Right lung (tissue), 10 donors: ENCODE measurements around the gene ZFP62. TPM values are rescaled to one million over a fixed set of nuclear protein-coding genes. Genes with fewer than 3 reads are reported as not detected.
"Not testable (repeated sequence)": the region's sequence is repeated elsewhere in the genome, so short reads cannot be mapped to it uniquely, and the experiment has no call there.

Source experiments
- DNase-seq, 2 donors: peaks; one replicate each; pipeline ENCODE4 v3.0.0-alpha.2; 2013
- long read RNA-seq, 8 donors: transcript quantifications; one replicate each; lab custom pipeline, GENCODE V29; 2026
- polyA plus RNA-seq, 5 donors: library from polyadenylated mRNA; unstranded; fragments of 120-200 nt; gene quantifications; one replicate each; pipeline versions ENCODE4 v1.2.1 to v1.2.3, GENCODE V29; 2013; ENCODE audit warnings: inconsistent platforms in 1 of 5, low replicate concordance in 1 of 5; ENCODE audit not compliant: insufficient read length in 5 of 5, insufficient read depth in 1 of 5

Gene ZFP62
- polyA plus RNA-seq: 10 to 100 TPM; 44.2 to 68.5 (median 62.9) TPM
- long read RNA-seq, donor 1, transcript ZFP62-202 (2 exons, 749 nt): major isoform, 16 of 21 reads
- long read RNA-seq, donor 1, partial matches to known transcripts: 0 of 21 reads
- long read RNA-seq, donor 1, other reads (novel, unspliced or antisense): 0 of 21 reads
- long read RNA-seq, donor 2, transcript ZFP62-202 (2 exons, 749 nt): major isoform, 7 of 10 reads
- long read RNA-seq, donor 2, partial matches to known transcripts: 0 of 10 reads
- long read RNA-seq, donor 2, other reads (novel, unspliced or antisense): 0 of 10 reads
- long read RNA-seq, donor 3, transcript ZFP62-202 (2 exons, 749 nt): major isoform, 6 of 6 reads
- long read RNA-seq, donor 3, partial matches to known transcripts: 0 of 6 reads
- long read RNA-seq, donor 3, other reads (novel, unspliced or antisense): 0 of 6 reads
- long read RNA-seq, donor 4, transcript ZFP62-202 (2 exons, 749 nt): major isoform, 10 of 12 reads
- long read RNA-seq, donor 4, partial matches to known transcripts: 0 of 12 reads
- long read RNA-seq, donor 4, other reads (novel, unspliced or antisense): 0 of 12 reads
- long read RNA-seq, donor 5, transcript ZFP62-202 (2 exons, 749 nt): major isoform, 17 of 20 reads
- long read RNA-seq, donor 5, partial matches to known transcripts: 0 of 20 reads
- long read RNA-seq, donor 5, other reads (novel, unspliced or antisense): 0 of 20 reads
- long read RNA-seq, donor 6, transcript ZFP62-202 (2 exons, 749 nt): major isoform, 17 of 20 reads
- long read RNA-seq, donor 6, partial matches to known transcripts: 0 of 20 reads
- long read RNA-seq, donor 6, other reads (novel, unspliced or antisense): 0 of 20 reads
- long read RNA-seq, donor 7, transcript ZFP62-202 (2 exons, 749 nt): major isoform, 33 of 37 reads
- long read RNA-seq, donor 7, partial matches to known transcripts: 0 of 37 reads
- long read RNA-seq, donor 7, other reads (novel, unspliced or antisense): 0 of 37 reads
- long read RNA-seq, donor 8, transcript ZFP62-202 (2 exons, 749 nt): major isoform, 6 of 7 reads
- long read RNA-seq, donor 8, partial matches to known transcripts: 0 of 7 reads
- long read RNA-seq, donor 8, other reads (novel, unspliced or antisense): 0 of 7 reads

GRCh38 chr5:180860887-180861822, at the start of gene ZFP62:
TSS of gene ZFP62 (minus strand) at chr5:180861276. CDS start at chr5:180861219, 57 bp downstream.
- peak; percentile 91 to 94 for DNase-seq

GRCh38 chr5:180910735-180911134, 49.7 kb upstream of the ZFP62 start:
- no peak for DNase-seq

GRCh38 chr5:180910182-180910581, 49.1 kb upstream of the ZFP62 start:
- DNase-seq: no peak

- DNase-seq: no peak
Observed at GRCh38 chr5:180909782-180910181, 48.7 kb upstream of the ZFP62 start.

- no peak for DNase-seq
Observed at GRCh38 chr5:180908998-180909731, 48.1 kb upstream of the ZFP62 start.

- no peak for DNase-seq
Observed at GRCh38 chr5:180908400-180908799, 47.3 kb upstream of the ZFP62 start.

- no peak for DNase-seq
Observed at GRCh38 chr5:180901319-180902009, 40.4 kb upstream of the ZFP62 start.

- no peak for DNase-seq
Observed at GRCh38 chr5:180900178-180900577, 39.1 kb upstream of the ZFP62 start.

GRCh38 chr5:180898621-180899246, 37.7 kb upstream of the ZFP62 start, which contains the start of gene BTNL8:
TSS of gene BTNL8 (plus strand) at chr5:180899159. CDS start at chr5:180899311, 152 bp downstream.
- DNase-seq: no peak

GRCh38 chr5:180895330-180895729, 34.3 kb upstream of the ZFP62 start:
- not testable (repeated sequence) for DNase-seq

- DNase-seq: no peak
Observed at GRCh38 chr5:180889381-180889780, 28.3 kb upstream of the ZFP62 start.

- not testable (repeated sequence) for DNase-seq
Observed at GRCh38 chr5:180885845-180886529, 24.9 kb upstream of the ZFP62 start.

- DNase-seq: no peak
Observed at GRCh38 chr5:180875860-180876426, 14.9 kb upstream of the ZFP62 start.

GRCh38 chr5:180874804-180875582, 13.9 kb upstream of the ZFP62 start:
- no peak for DNase-seq

- no peak for DNase-seq
Observed at GRCh38 chr5:180873615-180874520, 12.8 kb upstream of the ZFP62 start.

GRCh38 chr5:180872419-180872818, 11.3 kb upstream of the ZFP62 start:
- DNase-seq: no peak
